PC-9 (cell line): ENCODE results near the gene CDKN2D.

Experiments
- EZH2 ChIP-seq: fragments of 200-600 bp; sonication (generic); IDR thresholded peaks from 2 replicates; pipeline ENCODE4 v1.8.0; 2017; ENCODE audit warnings: antibody characterized with exemption, low read depth
- TF ChIP-seq, protein P1 (sequence below): fragments of 200-600 bp; sonication (generic); conservative IDR thresholded peaks from 2 replicates; pipeline ENCODE4 v1.6.1; 2017; ENCODE audit warnings: mixed run types, antibody characterized with exemption, mild to moderate bottlenecking, moderate library complexity

GRCh38 chr19:10602330-10603083 lies 33.7 kb upstream of the CDKN2D start:
- TF ChIP-seq, protein P1, sequence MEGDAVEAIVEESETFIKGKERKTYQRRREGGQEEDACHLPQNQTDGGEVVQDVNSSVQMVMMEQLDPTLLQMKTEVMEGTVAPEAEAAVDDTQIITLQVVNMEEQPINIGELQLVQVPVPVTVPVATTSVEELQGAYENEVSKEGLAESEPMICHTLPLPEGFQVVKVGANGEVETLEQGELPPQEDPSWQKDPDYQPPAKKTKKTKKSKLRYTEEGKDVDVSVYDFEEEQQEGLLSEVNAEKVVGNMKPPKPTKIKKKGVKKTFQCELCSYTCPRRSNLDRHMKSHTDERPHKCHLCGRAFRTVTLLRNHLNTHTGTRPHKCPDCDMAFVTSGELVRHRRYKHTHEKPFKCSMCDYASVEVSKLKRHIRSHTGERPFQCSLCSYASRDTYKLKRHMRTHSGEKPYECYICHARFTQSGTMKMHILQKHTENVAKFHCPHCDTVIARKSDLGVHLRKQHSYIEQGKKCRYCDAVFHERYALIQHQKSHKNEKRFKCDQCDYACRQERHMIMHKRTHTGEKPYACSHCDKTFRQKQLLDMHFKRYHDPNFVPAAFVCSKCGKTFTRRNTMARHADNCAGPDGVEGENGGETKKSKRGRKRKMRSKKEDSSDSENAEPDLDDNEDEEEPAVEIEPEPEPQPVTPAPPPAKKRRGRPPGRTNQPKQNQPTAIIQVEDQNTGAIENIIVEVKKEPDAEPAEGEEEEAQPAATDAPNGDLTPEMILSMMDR, result no peak
- TF ChIP-seq EZH2, result no peak
